Right ventricle myocardium superior (tissue), 1 donor: ENCODE measurements around the gene BCAT1. TPM values are rescaled to one million over a fixed set of nuclear protein-coding genes. Genes with fewer than 3 reads are reported as not detected.

ENCODE experiments used
- ATAC-seq: fragments of 200-7000 bp; cut with Tn5 transposase; one replicate; pipeline ENCODE4 v1.9.1; 2020; ENCODE audit warnings: mild to moderate bottlenecking; ENCODE audit not compliant: poor library complexity
- DNase-seq: peaks from one replicate; pipeline ENCODE4 v3.0.0-alpha.2; 2020
- intact Hi-C: fragments of 100-400 bp; cut with DNase I; formaldehyde crosslinking; loops from one replicate; pipeline ENCODE4 v1.11.2; 2022
- total RNA-seq: library from RNA; stranded (reverse); fragmentation: NEBNext Ultra II Directional; extraction: Animal tissue kit (Norgen Biotek cat#: 25700); gene quantifications from one replicate; pipeline ENCODE4 v1.2.1, GENCODE V29; 2021
- donor health status: DM: no; HTN: yes; CAD: no; lungs with severe emphysema.

Gene BCAT1
- total RNA-seq, 1 donor from 2014 or later, result 5.1 TPM

- intact Hi-C loops, result no loop called here
- DNase-seq, result no peak
Measured at GRCh38 chr12:24760606-24761378, 188.1 kb downstream of the BCAT1 start.

GRCh38 chr12:24760162-24760561, 188.7 kb downstream of the BCAT1 start:
- DNase-seq, result no peak
- intact Hi-C loops, result no loop called here
- no peak for ATAC-seq

More at GRCh38 chr12:24760606-24761378, 188.1 kb downstream of the BCAT1 start:
- no peak for ATAC-seq

Other genes starting within 250 kb of the BCAT1 start
- 1.7 TPM for gene DNAI7, start 246.1 kb upstream of the BCAT1 start, total RNA-seq
- gene ETFRF1, start 246.1 kb upstream of the BCAT1 start, total RNA-seq, result 69.4 TPM